Naive thymus-derived CD4-positive, alpha-beta T cell (primary cell): ENCODE results near the gene SYTL3. TPM values are rescaled to one million over a fixed set of nuclear protein-coding genes. Genes with fewer than 3 reads are reported as not detected.

Source experiments
- ATAC-seq: fragments of 150-1000 bp; cut with Tn5 transposase; 2 replicates; pipeline ENCODE4 v1.10.0; 2021; ENCODE audit warnings: mild to moderate bottlenecking, moderate library complexity
- CTCF ChIA-PET: fragments of 350-600 bp; sonication (Branson Sonifier 250); formaldehyde crosslinking; loops from one replicate; lab custom pipeline; 2021; ENCODE audit warnings: antibody characterized with exemption; lab: Charles Lee
- POLR2A ChIA-PET: fragments of 350-600 bp; sonication (Branson Sonifier 250); formaldehyde crosslinking; loops from one replicate; lab custom pipeline; 2021; ENCODE audit warnings: antibody characterized with exemption, inconsistent platforms; lab: Charles Lee
- DNase-seq, 9 donors: peaks; one replicate each; pipeline versions ENCODE4 v3.0.0 to v3.0.0-alpha.2; 2020 to 2022; ENCODE audit warnings: mixed read lengths in 1 of 9
- H3K27ac ChIP-seq: one replicate; pipeline ENCODE4 v1.7.0; 2013; ENCODE audit warnings: mild to moderate bottlenecking, low read depth, low read length, moderate library complexity
- H3K27me3 ChIP-seq, 2 donors: one replicate each; pipeline ENCODE4 v1.7.0; 2013; ENCODE audit warnings: low read length in 2 of 2, mild to moderate bottlenecking in 2 of 2, moderate library complexity in 2 of 2; ENCODE audit not compliant: control insufficient read depth in 2 of 2, insufficient read depth in 2 of 2
- H3K36me3 ChIP-seq, 3 experiments: 1 replicate in 2 of 3; 2 replicates in 1 of 3; pipeline ENCODE4 v1.7.0; 2013; ENCODE audit warnings: low read length in 3 of 3, mild to moderate bottlenecking in 3 of 3, moderate library complexity in 1 of 3; ENCODE audit not compliant: insufficient read depth in 3 of 3, control insufficient read depth in 2 of 3
- H3K4me1 ChIP-seq, 2 donors: one replicate each; pipeline ENCODE4 v1.7.0; 2013; ENCODE audit warnings: low read length in 2 of 2, mild to moderate bottlenecking in 2 of 2, moderate library complexity in 1 of 2; ENCODE audit not compliant: control insufficient read depth in 2 of 2, insufficient read depth in 2 of 2
- H3K4me3 ChIP-seq: 2 replicates; pipeline ENCODE4 v1.7.0; 2013; ENCODE audit warnings: mild to moderate bottlenecking, low read length
- H3K9me3 ChIP-seq, 3 experiments: 1 replicate in 2 of 3; 2 replicates in 1 of 3; pipeline ENCODE4 v1.7.0; 2013; ENCODE audit warnings: low read length in 3 of 3; ENCODE audit not compliant: control insufficient read depth in 2 of 3
- H3K27ac Mint-ChIP-seq, 9 donors: one replicate each; pipeline ENCODE4 v1.8.0; 2020 to 2022; ENCODE audit warnings: mixed read lengths in 9 of 9, mild to moderate bottlenecking in 8 of 9, moderate library complexity in 5 of 9, inconsistent platforms in 2 of 9
- H3K27me3 Mint-ChIP-seq, 5 donors: one replicate each; pipeline ENCODE4 v1.8.0; 2021 to 2022; ENCODE audit warnings: mixed read lengths in 5 of 5, mild to moderate bottlenecking in 1 of 5
- H3K36me3 Mint-ChIP-seq, 5 donors: one replicate each; pipeline ENCODE4 v1.8.0; 2020 to 2022; ENCODE audit warnings: mixed read lengths in 5 of 5, mild to moderate bottlenecking in 3 of 5, inconsistent platforms in 1 of 5
- H3K4me1 Mint-ChIP-seq, 7 donors: one replicate each; pipeline ENCODE4 v1.8.0; 2020 to 2022; ENCODE audit warnings: mixed read lengths in 7 of 7, mild to moderate bottlenecking in 3 of 7, inconsistent platforms in 1 of 7
- H3K4me3 Mint-ChIP-seq, 10 donors: one replicate each; pipeline ENCODE4 v1.8.0; 2020 to 2022; ENCODE audit warnings: mild to moderate bottlenecking in 10 of 10, mixed read lengths in 10 of 10, moderate library complexity in 6 of 10, inconsistent platforms in 2 of 10
- H3K9me3 Mint-ChIP-seq, 11 donors: one replicate each; pipeline ENCODE4 v1.8.0; 2020 to 2022; ENCODE audit warnings: mixed read lengths in 11 of 11, mild to moderate bottlenecking in 4 of 11, inconsistent platforms in 1 of 11, moderate library complexity in 1 of 11
- intact Hi-C, 2 donors: fragments of 100-400 bp; cut with micrococcal nuclease; formaldehyde crosslinking; loops; one replicate each; pipeline ENCODE4 v1.15.1; 2023
- polyA plus RNA-seq, 2 donors: library from polyadenylated mRNA; unstranded; fragments of 300-500 nt; fragmentation: Illumina TruSeq; gene quantifications; one replicate each; pipeline ENCODE4 v1.2.3, GENCODE V29; 2021
- total RNA-seq, 6 experiments: library from RNA in 5 of 6; stranded (reverse) in 5 of 6; gene quantifications; 1 replicate in 5 of 6; 2 replicates in 1 of 6; pipeline ENCODE4 v1.2.3 and lab custom pipeline; 2021 to 2026

SYTL3 gene
- total and polyA plus RNA-seq, 7 experiments from 2014 or later = 13.4 to 67.0 (median 29.5) TPM

- peaks cover 22 to 48% (median 29%) of the 10 kb centered on the region in 7 donors for H3K4me1 Mint-ChIP-seq
- DNase-seq (no peak), ATAC-seq (no peak)
- peaks cover 13 to 59% (median 31%) of the 10 kb centered on the region in 5 donors for H3K36me3 Mint-ChIP-seq
- peak overlapping the region in 1 of 9 donors; percentile 26 for H3K27ac Mint-ChIP-seq
- H3K9me3 Mint-ChIP-seq = no peaks in the 10 kb centered on the region
- POLR2A ChIA-PET = interaction anchor here (0.6 to 0.8 kb wide), 2 partner anchors 157 to 958 kb away, joined by 3 read pairs; no protein-coding TSS in a partner anchor
- CTCF ChIA-PET = no interaction called here
- no peaks in the 10 kb centered on the region for H3K27me3 Mint-ChIP-seq
- Histone ChIP-seq H3K9me3 (no peaks in the 10 kb centered on the region), H3K27ac (no peak overlapping the region), H3K27me3 (no peaks in the 10 kb centered on the region), H3K4me3 (no peak overlapping the region), H3K4me1 (peaks cover 10 to 43% of the 10 kb centered on the region in 2 donors), H3K36me3 (peaks cover 0 to 37% (median 5%) of the 10 kb centered on the region in 3 experiments)
- no peak overlapping the region for H3K4me3 Mint-ChIP-seq
- intact Hi-C loops = loop anchor here in 1 of 2 donors (5.0 kb wide), 1 partner anchor 95 kb away; the partner anchor contains the start of gene EZR
These were observed 72.4 kb downstream of the SYTL3 start for GRCh38 chr6:158722176-158722729.

- intact Hi-C loops = no loop called here
- no peak overlapping the region for H3K4me3 Mint-ChIP-seq
- POLR2A ChIA-PET = no interaction called here
These were observed 75.8 kb downstream of the SYTL3 start for GRCh38 chr6:158725704-158726103.

GRCh38 chr6:158729906-158730540, 80.2 kb downstream of the SYTL3 start:
- H3K4me1 ChIP-seq = no peaks in the 10 kb centered on the region
- H3K27ac ChIP-seq = no peak overlapping the region
- ATAC-seq = no peak
- no peak overlapping the region for H3K4me3 ChIP-seq
- CTCF ChIA-PET = interaction anchor here (0.7 kb wide), 1 partner anchor 130 kb away, joined by 3 read pairs; no protein-coding TSS in a partner anchor
- intact Hi-C loops = no loop called here
- Mint-ChIP-seq H3K4me3 (no peak overlapping the region), H3K27ac (peak overlapping the region in 2 of 9 donors; percentile 9 to 17), H3K36me3 (peaks cover 21 to 71% (median 65%) of the 10 kb centered on the region in 5 donors), H3K27me3 (no peaks in the 10 kb centered on the region), H3K4me1 (peaks cover 0 to 9% (median 0%) of the 10 kb centered on the region in 7 donors), H3K9me3 (peaks cover 0 to 23% (median 5%) of the 10 kb centered on the region in 11 donors)
- peaks cover 11 to 66% (median 20%) of the 10 kb centered on the region in 3 experiments for H3K36me3 ChIP-seq
- POLR2A ChIA-PET = interaction anchor here (1.0 kb wide), 1 partner anchor 140 kb away, joined by 3 read pairs; no protein-coding TSS in a partner anchor
- DNase-seq = no peak
- H3K27me3 ChIP-seq = no peaks in the 10 kb centered on the region
- peaks cover 0 to 10% (median 0%) of the 10 kb centered on the region in 3 experiments for H3K9me3 ChIP-seq

More at GRCh38 chr6:158725704-158726103, 75.8 kb downstream of the SYTL3 start:
- Mint-ChIP-seq H3K36me3 (peaks cover 19 to 54% (median 50%) of the 10 kb centered on the region in 5 donors), H3K4me1 (peaks cover 2 to 16% (median 5%) of the 10 kb centered on the region in 7 donors), H3K9me3 (no peaks in the 10 kb centered on the region), H3K27me3 (no peaks in the 10 kb centered on the region), H3K27ac (no peak overlapping the region)
- peaks cover 4 to 11% of the 10 kb centered on the region in 2 donors for H3K4me1 ChIP-seq
- CTCF ChIA-PET = no interaction called here
- H3K27me3 ChIP-seq = no peaks in the 10 kb centered on the region
- H3K9me3 ChIP-seq = no peaks in the 10 kb centered on the region
- H3K36me3 ChIP-seq = peaks cover 5 to 36% (median 13%) of the 10 kb centered on the region in 3 experiments
- H3K27ac ChIP-seq = no peak overlapping the region
- DNase-seq (no peak), ATAC-seq (no peak)
- H3K4me3 ChIP-seq = no peak overlapping the region

GRCh38 chr6:158730541-158730907, 80.7 kb downstream of the SYTL3 start:
- Mint-ChIP-seq H3K27ac (peak overlapping the region in 2 of 9 donors; percentile 9 to 17), H3K36me3 (peaks cover 21 to 71% (median 62%) of the 10 kb centered on the region in 5 donors), H3K4me3 (no peak overlapping the region), H3K27me3 (no peaks in the 10 kb centered on the region), H3K9me3 (peaks cover 0 to 23% (median 5%) of the 10 kb centered on the region in 11 donors), H3K4me1 (peaks cover 0 to 12% (median 0%) of the 10 kb centered on the region in 7 donors)
- peaks cover 0 to 10% (median 0%) of the 10 kb centered on the region in 3 experiments for H3K9me3 ChIP-seq
- DNase-seq (no peak), ATAC-seq (no peak)
- no peak overlapping the region for H3K27ac ChIP-seq
- POLR2A ChIA-PET = interaction anchor here (1.0 kb wide), 1 partner anchor 139 kb away, joined by 3 read pairs; no protein-coding TSS in a partner anchor
- H3K4me3 ChIP-seq = no peak overlapping the region
- CTCF ChIA-PET = no interaction called here
- H3K36me3 ChIP-seq = peaks cover 11 to 65% (median 20%) of the 10 kb centered on the region in 3 experiments
- no peaks in the 10 kb centered on the region for H3K4me1 ChIP-seq
- no peaks in the 10 kb centered on the region for H3K27me3 ChIP-seq
- intact Hi-C loops = no loop called here

GRCh38 chr6:158735009-158735408, 85.2 kb downstream of the SYTL3 start:
- no peak for ATAC-seq
- peaks cover 0 to 21% (median 0%) of the 10 kb centered on the region in 7 donors for H3K4me1 Mint-ChIP-seq
- no peak for DNase-seq
- H3K27me3 Mint-ChIP-seq = no peaks in the 10 kb centered on the region
- Histone ChIP-seq H3K36me3 (peaks cover 6 to 74% (median 6%) of the 10 kb centered on the region in 3 experiments), H3K27ac (no peak overlapping the region), H3K4me3 (no peak overlapping the region), H3K4me1 (no peaks in the 10 kb centered on the region), H3K27me3 (no peaks in the 10 kb centered on the region), H3K9me3 (peaks cover 0 to 22% (median 0%) of the 10 kb centered on the region in 3 experiments)
- CTCF ChIA-PET = no interaction called here
- no peak overlapping the region for H3K4me3 Mint-ChIP-seq
- peaks cover 30 to 82% (median 63%) of the 10 kb centered on the region in 5 donors for H3K36me3 Mint-ChIP-seq
- intact Hi-C loops = no loop called here
- peaks cover 0 to 45% (median 18%) of the 10 kb centered on the region in 11 donors for H3K9me3 Mint-ChIP-seq
- POLR2A ChIA-PET = no interaction called here
- H3K27ac Mint-ChIP-seq = peak overlapping the region in 1 of 9 donors; percentile 56

GRCh38 chr6:158737082-158737709, 87.3 kb downstream of the SYTL3 start:
- Histone ChIP-seq H3K27ac (no peak overlapping the region), H3K27me3 (no peaks in the 10 kb centered on the region), H3K36me3 (peaks cover 2 to 58% (median 6%) of the 10 kb centered on the region in 3 experiments), H3K9me3 (peaks cover 0 to 22% (median 0%) of the 10 kb centered on the region in 3 experiments), H3K4me3 (no peak overlapping the region), H3K4me1 (no peaks in the 10 kb centered on the region)
- Mint-ChIP-seq H3K36me3 (peaks cover 26 to 82% (median 63%) of the 10 kb centered on the region in 5 donors), H3K4me1 (peaks cover 0 to 21% (median 3%) of the 10 kb centered on the region in 7 donors), H3K27ac (peak overlapping the region in 1 of 9 donors; percentile 59), H3K27me3 (no peaks in the 10 kb centered on the region), H3K4me3 (no peak overlapping the region), H3K9me3 (peaks cover 0 to 45% (median 18%) of the 10 kb centered on the region in 11 donors)
- ChIA-PET POLR2A (no interaction called here), CTCF (no interaction called here)
- intact Hi-C loops = no loop called here
- DNase-seq (no peak), ATAC-seq (no peak)
